ENCODE data around the gene IFT172.
"Not testable (repeated sequence)": the region's sequence is repeated elsewhere in the genome, so short reads cannot be mapped to it uniquely, and the experiment has no call there.

The IFT172 gene

GRCh38 chr2:27428213-27428977 is 61.1 kb downstream of the IFT172 start, which contains the start of gene NRBP1:
NRBP1 (plus strand) TSS chr2:27428631; CDS start chr2:27433274, 4,643 bp downstream.
- no peaks in the 10 kb centered on the region for H3K27me3 ChIP-seq (ENCODE audit: insufficient read depth, low read length, poor library complexity, severe bottlenecking)
- H3K4me2 ChIP-seq (ENCODE audit: low read depth, low read length, poor library complexity, severe bottlenecking) = peak within 1 kb of the TSS; percentile 100
- no peaks in the 10 kb centered on the region for H3K9me3 ChIP-seq (ENCODE audit: insufficient read depth, low read depth, low read length)
- H3K36me3 ChIP-seq (ENCODE audit: insufficient read depth, low read length) = peaks cover 5% of the 10 kb centered on the region; the same call in 1 of the 2 replicates
- no peaks in the 10 kb centered on the region for H3F3A ChIP-seq (ENCODE audit: low read depth)
- H4K20me1 ChIP-seq (ENCODE audit: insufficient read depth, low read length, poor library complexity, severe bottlenecking) = peaks cover 40% of the 10 kb centered on the region
- H3K79me2 ChIP-seq (ENCODE audit: insufficient read depth, low read length) = peaks cover 44% of the 10 kb centered on the region
- H3K9ac ChIP-seq (ENCODE audit: low read depth, low read length, poor library complexity, severe bottlenecking) = peak within 1 kb of the TSS; percentile 85
- no peak for TF ChIP-seq EZH2phosphoT487 (IDR thresholded peaks at IDR 0.05; ENCODE audit: borderline replicate concordance)
- 0 out of 2 replicates have a peak, but pooled peaks have one; percentile 26 for TF ChIP-seq CTCF (conservative IDR thresholded peaks at IDR 0.05; ENCODE audit: low read length)
- peak within 1 kb of the TSS; percentile 92 for H3K4me3 ChIP-seq (ENCODE audit: low read length, poor library complexity, severe bottlenecking)
- H3K4me1 ChIP-seq (ENCODE audit: insufficient read depth, low read length, poor library complexity, severe bottlenecking) = peaks cover 32% of the 10 kb centered on the region
- H2AFZ ChIP-seq (ENCODE audit: low read length) = peak within 1 kb of the TSS; percentile 96
- no peaks in the 10 kb centered on the region for H3K9me2 ChIP-seq (replicated peaks; ENCODE audit: low read depth, low read length)

GRCh38 chr2:27427863-27428212 is 61.7 kb downstream of the IFT172 start:
- Histone ChIP-seq H3K4me3 (ENCODE audit: low read length, poor library complexity, severe bottlenecking) (peak overlapping the region; percentile 92), H3K27me3 (ENCODE audit: insufficient read depth, low read length, poor library complexity, severe bottlenecking) (no peaks in the 10 kb centered on the region), H4K20me1 (ENCODE audit: insufficient read depth, low read length, poor library complexity, severe bottlenecking) (peaks cover 35% of the 10 kb centered on the region), H3F3A (ENCODE audit: low read depth) (no peaks in the 10 kb centered on the region), H3K9ac (ENCODE audit: low read depth, low read length, poor library complexity, severe bottlenecking) (peak overlapping the region; percentile 85), H3K9me3 (ENCODE audit: insufficient read depth, low read depth, low read length) (no peaks in the 10 kb centered on the region), H2AFZ (ENCODE audit: low read length) (peak overlapping the region; percentile 96), H3K36me3 (ENCODE audit: insufficient read depth, low read length) (no peaks in the 10 kb centered on the region), H3K79me2 (ENCODE audit: insufficient read depth, low read length) (peaks cover 39% of the 10 kb centered on the region), H3K4me1 (ENCODE audit: insufficient read depth, low read length, poor library complexity, severe bottlenecking) (peaks cover 32% of the 10 kb centered on the region), H3K9me2 (replicated peaks; ENCODE audit: low read depth, low read length) (no peaks in the 10 kb centered on the region), H3K4me2 (ENCODE audit: low read depth, low read length, poor library complexity, severe bottlenecking) (peak overlapping the region; percentile 94)
- no peak for TF ChIP-seq CTCF (conservative IDR thresholded peaks at IDR 0.05; ENCODE audit: low read length)
- no peak for TF ChIP-seq EZH2phosphoT487 (IDR thresholded peaks at IDR 0.05; ENCODE audit: borderline replicate concordance)

- H3K9ac ChIP-seq (ENCODE audit: low read depth, low read length, poor library complexity, severe bottlenecking); H4K20me1 ChIP-seq (ENCODE audit: insufficient read depth, low read length, poor library complexity, severe bottlenecking); H3K27me3 ChIP-seq (ENCODE audit: insufficient read depth, low read length, poor library complexity, severe bottlenecking); H3K36me3 ChIP-seq (ENCODE audit: insufficient read depth, low read length); H3K4me3 ChIP-seq (ENCODE audit: low read length, poor library complexity, severe bottlenecking); H3K4me2 ChIP-seq (ENCODE audit: low read depth, low read length, poor library complexity, severe bottlenecking); H3K9me2 ChIP-seq (replicated peaks; ENCODE audit: low read depth, low read length); H3F3A ChIP-seq (ENCODE audit: low read depth); H3K9me3 ChIP-seq (ENCODE audit: insufficient read depth, low read depth, low read length); H2AFZ ChIP-seq (ENCODE audit: low read length): not testable (repeated sequence)
- H3K79me2 ChIP-seq (ENCODE audit: insufficient read depth, low read length) = peaks cover 11% of the 10 kb centered on the region
- peaks cover 14% of the 10 kb centered on the region for H3K4me1 ChIP-seq (ENCODE audit: insufficient read depth, low read length, poor library complexity, severe bottlenecking)
These were observed 64.5 kb downstream of the IFT172 start for GRCh38 chr2:27425039-27425438.

GRCh38 chr2:27422958-27423357 is 66.6 kb downstream of the IFT172 start:
- H3K9ac ChIP-seq (ENCODE audit: low read depth, low read length, poor library complexity, severe bottlenecking) = no peak overlapping the region
- H3K4me3 ChIP-seq (ENCODE audit: low read length, poor library complexity, severe bottlenecking) = no peak overlapping the region
- no peaks in the 10 kb centered on the region for H3K79me2 ChIP-seq (ENCODE audit: insufficient read depth, low read length)
- H3K9me3 ChIP-seq (ENCODE audit: insufficient read depth, low read depth, low read length) = no peaks in the 10 kb centered on the region
- no peaks in the 10 kb centered on the region for H3K27me3 ChIP-seq (ENCODE audit: insufficient read depth, low read length, poor library complexity, severe bottlenecking)
- H3K9me2 ChIP-seq (replicated peaks; ENCODE audit: low read depth, low read length) = no peaks in the 10 kb centered on the region
- no peak overlapping the region for H3K4me2 ChIP-seq (ENCODE audit: low read depth, low read length, poor library complexity, severe bottlenecking)
- TF ChIP-seq EZH2phosphoT487 (IDR thresholded peaks at IDR 0.05; ENCODE audit: borderline replicate concordance) (no peak), CTCF (conservative IDR thresholded peaks at IDR 0.05; ENCODE audit: low read length) (no peak)
- peaks cover 5% of the 10 kb centered on the region for H3K4me1 ChIP-seq (ENCODE audit: insufficient read depth, low read length, poor library complexity, severe bottlenecking)
- H3K36me3 ChIP-seq (ENCODE audit: insufficient read depth, low read length) = no peaks in the 10 kb centered on the region
- H4K20me1 ChIP-seq (ENCODE audit: insufficient read depth, low read length, poor library complexity, severe bottlenecking) = no peaks in the 10 kb centered on the region
- no peaks in the 10 kb centered on the region for H3F3A ChIP-seq (ENCODE audit: low read depth)
- no peak overlapping the region for H2AFZ ChIP-seq (ENCODE audit: low read length)

All from Loucy (cell line).